ENCODE measurements around the gene COX6B1.
A peak's percentile ranks its signal among the peaks of the same experiment; 100 is the strongest.
"Not testable (repeated sequence)": the region's sequence is repeated elsewhere in the genome, so short reads cannot be mapped to it uniquely, and the experiment has no call there.

The COX6B1 gene

DNA sequence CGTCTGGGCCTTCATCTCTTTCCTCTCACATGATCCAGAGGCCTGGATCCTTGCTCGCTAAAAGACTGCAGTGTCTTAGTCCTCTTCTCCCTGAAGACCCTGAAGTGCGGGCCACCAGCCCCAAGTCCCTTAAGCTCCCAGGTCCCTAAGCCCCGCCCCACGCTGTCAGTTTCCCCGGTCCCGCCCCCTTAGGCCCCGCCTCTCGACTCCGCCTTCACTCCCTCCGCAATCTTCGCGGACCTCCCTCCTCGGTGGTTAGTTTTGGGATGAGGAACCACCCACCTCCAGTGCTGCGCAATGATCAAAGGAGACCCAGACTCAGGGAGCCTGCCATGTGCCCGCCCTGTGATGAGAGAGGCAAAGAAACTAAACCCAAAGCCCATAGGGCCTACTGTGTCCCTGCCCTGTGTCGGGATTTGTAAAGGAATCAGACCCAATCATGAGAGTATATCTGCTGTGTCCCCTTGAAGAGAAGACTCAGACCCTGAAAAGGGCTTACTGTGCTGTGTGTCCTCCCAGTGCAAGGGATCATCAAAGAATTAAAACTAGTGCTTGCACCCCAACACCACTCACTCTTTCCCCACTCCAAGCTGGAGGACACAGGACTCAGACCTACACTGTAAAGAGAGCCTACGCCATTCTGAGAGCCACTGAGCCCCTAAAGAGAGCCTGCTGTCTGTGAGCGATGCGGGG, 3.0 kb upstream of the COX6B1 start:
- DNase-seq (ENCODE audit: low spot score), result peak; percentile 76
- TF ChIP-seq, protein P1, sequence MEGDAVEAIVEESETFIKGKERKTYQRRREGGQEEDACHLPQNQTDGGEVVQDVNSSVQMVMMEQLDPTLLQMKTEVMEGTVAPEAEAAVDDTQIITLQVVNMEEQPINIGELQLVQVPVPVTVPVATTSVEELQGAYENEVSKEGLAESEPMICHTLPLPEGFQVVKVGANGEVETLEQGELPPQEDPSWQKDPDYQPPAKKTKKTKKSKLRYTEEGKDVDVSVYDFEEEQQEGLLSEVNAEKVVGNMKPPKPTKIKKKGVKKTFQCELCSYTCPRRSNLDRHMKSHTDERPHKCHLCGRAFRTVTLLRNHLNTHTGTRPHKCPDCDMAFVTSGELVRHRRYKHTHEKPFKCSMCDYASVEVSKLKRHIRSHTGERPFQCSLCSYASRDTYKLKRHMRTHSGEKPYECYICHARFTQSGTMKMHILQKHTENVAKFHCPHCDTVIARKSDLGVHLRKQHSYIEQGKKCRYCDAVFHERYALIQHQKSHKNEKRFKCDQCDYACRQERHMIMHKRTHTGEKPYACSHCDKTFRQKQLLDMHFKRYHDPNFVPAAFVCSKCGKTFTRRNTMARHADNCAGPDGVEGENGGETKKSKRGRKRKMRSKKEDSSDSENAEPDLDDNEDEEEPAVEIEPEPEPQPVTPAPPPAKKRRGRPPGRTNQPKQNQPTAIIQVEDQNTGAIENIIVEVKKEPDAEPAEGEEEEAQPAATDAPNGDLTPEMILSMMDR (IDR thresholded peaks at IDR 0.05; ENCODE audit: borderline replicate concordance, control extremely low read depth, extremely low read depth, insufficient read depth, missing control alignments), result no peak

GRCh38 chr19:35645680-35646511, 2.2 kb upstream of the COX6B1 start:
- TF ChIP-seq, protein P1 (IDR thresholded peaks at IDR 0.05; ENCODE audit: borderline replicate concordance, control extremely low read depth, extremely low read depth, insufficient read depth, missing control alignments), result no peak
- DNase-seq (ENCODE audit: low spot score), result no peak
- in situ Hi-C loops (cut with MboI; ENCODE audit: low sequenced_read_pairs, unreplicated experiment), result no loop called here

More for the DNA sequence above, 3.0 kb upstream of the COX6B1 start:
- in situ Hi-C loops (cut with MboI; ENCODE audit: low sequenced_read_pairs, unreplicated experiment), result no loop called here

DNA sequence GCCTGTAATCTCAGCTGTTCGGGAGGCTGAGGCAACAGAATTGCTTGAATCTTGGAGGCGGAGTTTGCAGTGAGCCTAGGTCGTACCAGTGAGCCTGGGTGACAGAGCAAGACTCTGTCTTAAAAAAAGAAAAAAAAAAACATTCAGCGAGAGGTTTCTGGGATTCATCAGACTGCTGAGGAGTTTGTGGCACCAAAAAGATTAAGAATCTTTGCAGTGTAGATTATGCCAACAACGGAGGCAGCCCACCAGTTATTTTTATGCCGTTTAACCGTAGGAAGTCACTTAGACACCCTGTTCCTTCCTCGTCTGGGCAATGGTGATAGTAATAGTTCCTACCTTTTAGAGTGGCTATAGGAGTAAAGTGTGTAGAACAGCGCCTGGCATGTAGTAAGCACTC, 2.5 kb downstream of the COX6B1 start:
- DNase-seq (ENCODE audit: low spot score), result no peak
- in situ Hi-C loops (cut with MboI; ENCODE audit: low sequenced_read_pairs, unreplicated experiment), result no loop called here
- TF ChIP-seq, protein P1 (IDR thresholded peaks at IDR 0.05; ENCODE audit: borderline replicate concordance, control extremely low read depth, extremely low read depth, insufficient read depth, missing control alignments), result no peak

DNA sequence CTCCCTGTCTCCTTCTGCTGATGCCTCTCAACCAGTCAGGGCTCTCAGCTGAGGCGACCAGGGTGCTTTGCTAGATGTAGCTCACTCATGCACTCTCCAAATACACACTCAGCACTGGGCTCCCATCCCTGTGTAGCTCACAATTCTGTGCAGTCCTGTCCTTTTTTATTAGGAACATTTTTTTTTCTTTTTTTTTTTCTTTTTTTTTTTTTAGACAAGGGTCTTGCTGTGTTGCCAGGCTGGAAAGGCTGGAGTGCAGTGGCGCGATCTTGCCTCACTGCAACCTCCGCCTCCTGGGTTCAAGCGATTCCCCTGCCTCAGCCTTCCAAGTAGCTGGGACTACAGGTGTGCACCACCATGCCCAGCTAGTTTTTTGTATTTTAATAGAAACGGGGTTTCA, 6.7 kb downstream of the COX6B1 start:
- DNase-seq (ENCODE audit: low spot score); in situ Hi-C loops (cut with MboI; ENCODE audit: low sequenced_read_pairs, unreplicated experiment): not testable (repeated sequence)

GRCh38 chr19:35655600-35655999, 7.5 kb downstream of the COX6B1 start:
- TF ChIP-seq, protein P1 (IDR thresholded peaks at IDR 0.05; ENCODE audit: borderline replicate concordance, control extremely low read depth, extremely low read depth, insufficient read depth, missing control alignments), result no peak
- in situ Hi-C loops (cut with MboI; ENCODE audit: low sequenced_read_pairs, unreplicated experiment), result no loop called here

GRCh38 chr19:35656700-35657099, 8.6 kb downstream of the COX6B1 start:
- TF ChIP-seq, protein P1 (IDR thresholded peaks at IDR 0.05; ENCODE audit: borderline replicate concordance, control extremely low read depth, extremely low read depth, insufficient read depth, missing control alignments), result no peak
- in situ Hi-C loops (cut with MboI; ENCODE audit: low sequenced_read_pairs, unreplicated experiment), result no loop called here
- no peak for DNase-seq (ENCODE audit: low spot score)

More at GRCh38 chr19:35655600-35655999, 7.5 kb downstream of the COX6B1 start:
- no peak for DNase-seq (ENCODE audit: low spot score)

All from GM13976 (cell line).